Measurements from ENCODE around the gene TTYH2. TPM values are rescaled to one million over a fixed set of nuclear protein-coding genes. Genes with fewer than 3 reads are reported as not detected.

Gene TTYH2
- total and polyA plus RNA-seq, 2 experiments from 2014 or later = 1.4 to 3.9 TPM

DNA sequence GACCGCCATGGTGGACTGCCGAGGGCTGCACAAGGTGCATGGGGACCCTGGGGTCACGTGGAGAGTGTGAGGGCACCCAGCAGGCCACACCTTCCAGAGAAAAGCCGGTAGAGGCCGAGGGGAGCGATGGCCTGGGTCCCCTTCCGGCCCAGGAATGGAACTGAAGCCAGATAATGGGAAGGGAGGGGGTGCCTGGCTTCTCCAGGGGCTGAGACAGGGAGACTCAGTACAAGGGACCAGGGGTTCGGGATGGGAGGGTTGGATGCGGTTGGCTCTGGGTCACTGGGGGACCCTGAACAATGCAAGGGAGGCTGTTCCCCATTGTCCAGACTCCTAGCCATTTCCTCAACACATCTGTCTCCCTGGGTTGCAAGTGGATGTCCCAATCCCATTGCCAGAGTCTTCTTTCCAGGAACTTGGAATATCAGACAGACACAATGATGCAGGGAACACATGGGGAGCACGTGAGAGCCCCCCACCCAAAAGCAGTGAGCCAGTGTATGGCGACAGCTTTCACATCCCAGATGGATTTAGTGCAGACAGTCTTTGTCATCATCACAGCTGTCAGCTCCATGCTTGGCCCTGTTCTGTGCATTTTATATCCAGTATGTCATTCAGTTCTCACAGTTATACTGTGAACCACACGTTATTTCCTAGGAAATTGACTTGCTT, 37.1 kb downstream of the TTYH2 start:
- TF ChIP-seq, protein P1, sequence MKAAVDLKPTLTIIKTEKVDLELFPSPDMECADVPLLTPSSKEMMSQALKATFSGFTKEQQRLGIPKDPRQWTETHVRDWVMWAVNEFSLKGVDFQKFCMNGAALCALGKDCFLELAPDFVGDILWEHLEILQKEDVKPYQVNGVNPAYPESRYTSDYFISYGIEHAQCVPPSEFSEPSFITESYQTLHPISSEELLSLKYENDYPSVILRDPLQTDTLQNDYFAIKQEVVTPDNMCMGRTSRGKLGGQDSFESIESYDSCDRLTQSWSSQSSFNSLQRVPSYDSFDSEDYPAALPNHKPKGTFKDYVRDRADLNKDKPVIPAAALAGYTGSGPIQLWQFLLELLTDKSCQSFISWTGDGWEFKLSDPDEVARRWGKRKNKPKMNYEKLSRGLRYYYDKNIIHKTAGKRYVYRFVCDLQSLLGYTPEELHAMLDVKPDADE (IDR thresholded peaks at IDR 0.05) = no peak
- TF ChIP-seq JUNB (IDR thresholded peaks at IDR 0.05; ENCODE audit: unreplicated experiment) (no peak), STAT1 (IDR thresholded peaks at IDR 0.05; ENCODE audit: unreplicated experiment) (no peak), NANOG (IDR thresholded peaks at IDR 0.05; ENCODE audit: borderline replicate concordance) (no peak)
- TF ChIP-seq, protein P2, sequence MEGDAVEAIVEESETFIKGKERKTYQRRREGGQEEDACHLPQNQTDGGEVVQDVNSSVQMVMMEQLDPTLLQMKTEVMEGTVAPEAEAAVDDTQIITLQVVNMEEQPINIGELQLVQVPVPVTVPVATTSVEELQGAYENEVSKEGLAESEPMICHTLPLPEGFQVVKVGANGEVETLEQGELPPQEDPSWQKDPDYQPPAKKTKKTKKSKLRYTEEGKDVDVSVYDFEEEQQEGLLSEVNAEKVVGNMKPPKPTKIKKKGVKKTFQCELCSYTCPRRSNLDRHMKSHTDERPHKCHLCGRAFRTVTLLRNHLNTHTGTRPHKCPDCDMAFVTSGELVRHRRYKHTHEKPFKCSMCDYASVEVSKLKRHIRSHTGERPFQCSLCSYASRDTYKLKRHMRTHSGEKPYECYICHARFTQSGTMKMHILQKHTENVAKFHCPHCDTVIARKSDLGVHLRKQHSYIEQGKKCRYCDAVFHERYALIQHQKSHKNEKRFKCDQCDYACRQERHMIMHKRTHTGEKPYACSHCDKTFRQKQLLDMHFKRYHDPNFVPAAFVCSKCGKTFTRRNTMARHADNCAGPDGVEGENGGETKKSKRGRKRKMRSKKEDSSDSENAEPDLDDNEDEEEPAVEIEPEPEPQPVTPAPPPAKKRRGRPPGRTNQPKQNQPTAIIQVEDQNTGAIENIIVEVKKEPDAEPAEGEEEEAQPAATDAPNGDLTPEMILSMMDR (conservative IDR thresholded peaks at IDR 0.05; ENCODE audit: low read depth in 2 of 2) = no peak
- peaks cover 10% of the 10 kb centered on the region for H3K4me1 Mint-ChIP-seq
- H3K4me1 ChIP-seq (ENCODE audit: insufficient read depth) = no peaks in the 10 kb centered on the region
- no peaks in the 10 kb centered on the region for H3K36me3 ChIP-seq (ENCODE audit: insufficient read depth)
- H3K9me2 ChIP-seq (ENCODE audit: insufficient read depth) = no peaks in the 10 kb centered on the region
- peaks cover 20% of the 10 kb centered on the region for H3K27me3 Mint-ChIP-seq (ENCODE audit: insufficient read depth, low read depth, poor library complexity)
- no peak overlapping the region for H2AFZ ChIP-seq
- H3K27ac Mint-ChIP-seq = no peak overlapping the region
- H3K4me3 Mint-ChIP-seq = no peak overlapping the region
- no peaks in the 10 kb centered on the region for H4K20me1 ChIP-seq (replicated peaks; ENCODE audit: insufficient read depth)
- ATAC-seq = no peak
- H3K36me3 Mint-ChIP-seq (ENCODE audit: low read depth) = peaks cover 14% of the 10 kb centered on the region
- no peak overlapping the region for H3K4me3 ChIP-seq
- no peak overlapping the region for H3K27ac ChIP-seq (ENCODE audit: low read depth)
- no peaks in the 10 kb centered on the region for H3K79me2 ChIP-seq (replicated peaks; ENCODE audit: insufficient read depth)
- H3K4me2 ChIP-seq = no peak overlapping the region
- H3F3A ChIP-seq (replicated peaks; ENCODE audit: low read depth) = no peaks in the 10 kb centered on the region
- peaks cover 21% of the 10 kb centered on the region for H3K9me3 Mint-ChIP-seq
- no peak for DNase-seq (ENCODE audit: low spot score)
- H3K27me3 ChIP-seq (ENCODE audit: insufficient read depth) = no peaks in the 10 kb centered on the region

DNA sequence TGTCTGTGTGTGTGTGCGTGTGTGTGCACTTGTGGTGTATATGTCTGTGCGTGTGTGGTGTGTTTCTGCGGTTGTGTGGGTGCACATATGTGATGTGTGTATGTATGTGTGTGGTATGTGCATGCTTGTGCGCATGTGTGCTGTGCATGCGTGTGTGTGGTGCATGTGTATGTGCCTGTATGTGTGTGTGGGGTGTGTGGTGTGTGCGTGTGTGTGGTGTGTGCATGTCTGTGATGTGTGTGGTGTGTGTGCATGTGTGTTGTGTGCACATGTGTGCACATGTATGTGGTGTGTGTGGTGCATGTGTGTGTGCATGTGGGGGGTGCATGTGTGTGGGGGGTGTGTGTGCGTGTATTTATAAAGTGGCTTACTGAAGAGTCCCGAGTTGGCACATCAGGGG, 37.7 kb downstream of the TTYH2 start:
- no peaks in the 10 kb centered on the region for H3F3A ChIP-seq (replicated peaks; ENCODE audit: low read depth)
- H3K27ac ChIP-seq (ENCODE audit: low read depth) = no peak overlapping the region
- H3K4me1 ChIP-seq (ENCODE audit: insufficient read depth) = no peaks in the 10 kb centered on the region
- ATAC-seq (no peak), DNase-seq (ENCODE audit: low spot score) (no peak)
- no peak overlapping the region for H3K27ac Mint-ChIP-seq
- peaks cover 17% of the 10 kb centered on the region for H3K27me3 Mint-ChIP-seq (ENCODE audit: insufficient read depth, low read depth, poor library complexity)
- no peak for TF ChIP-seq POLR2AphosphoS5 (IDR thresholded peaks at IDR 0.05; ENCODE audit: low read depth)
- no peak for TF ChIP-seq JUNB (IDR thresholded peaks at IDR 0.05; ENCODE audit: unreplicated experiment)
- TF ChIP-seq, protein P3, sequence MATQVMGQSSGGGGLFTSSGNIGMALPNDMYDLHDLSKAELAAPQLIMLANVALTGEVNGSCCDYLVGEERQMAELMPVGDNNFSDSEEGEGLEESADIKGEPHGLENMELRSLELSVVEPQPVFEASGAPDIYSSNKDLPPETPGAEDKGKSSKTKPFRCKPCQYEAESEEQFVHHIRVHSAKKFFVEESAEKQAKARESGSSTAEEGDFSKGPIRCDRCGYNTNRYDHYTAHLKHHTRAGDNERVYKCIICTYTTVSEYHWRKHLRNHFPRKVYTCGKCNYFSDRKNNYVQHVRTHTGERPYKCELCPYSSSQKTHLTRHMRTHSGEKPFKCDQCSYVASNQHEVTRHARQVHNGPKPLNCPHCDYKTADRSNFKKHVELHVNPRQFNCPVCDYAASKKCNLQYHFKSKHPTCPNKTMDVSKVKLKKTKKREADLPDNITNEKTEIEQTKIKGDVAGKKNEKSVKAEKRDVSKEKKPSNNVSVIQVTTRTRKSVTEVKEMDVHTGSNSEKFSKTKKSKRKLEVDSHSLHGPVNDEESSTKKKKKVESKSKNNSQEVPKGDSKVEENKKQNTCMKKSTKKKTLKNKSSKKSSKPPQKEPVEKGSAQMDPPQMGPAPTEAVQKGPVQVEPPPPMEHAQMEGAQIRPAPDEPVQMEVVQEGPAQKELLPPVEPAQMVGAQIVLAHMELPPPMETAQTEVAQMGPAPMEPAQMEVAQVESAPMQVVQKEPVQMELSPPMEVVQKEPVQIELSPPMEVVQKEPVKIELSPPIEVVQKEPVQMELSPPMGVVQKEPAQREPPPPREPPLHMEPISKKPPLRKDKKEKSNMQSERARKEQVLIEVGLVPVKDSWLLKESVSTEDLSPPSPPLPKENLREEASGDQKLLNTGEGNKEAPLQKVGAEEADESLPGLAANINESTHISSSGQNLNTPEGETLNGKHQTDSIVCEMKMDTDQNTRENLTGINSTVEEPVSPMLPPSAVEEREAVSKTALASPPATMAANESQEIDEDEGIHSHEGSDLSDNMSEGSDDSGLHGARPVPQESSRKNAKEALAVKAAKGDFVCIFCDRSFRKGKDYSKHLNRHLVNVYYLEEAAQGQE (IDR thresholded peaks at IDR 0.05; ENCODE audit: unreplicated experiment) = no peak
- TF ChIP-seq, protein P2 (conservative IDR thresholded peaks at IDR 0.05; ENCODE audit: low read depth in 2 of 2) = no peak
- H3K4me1 Mint-ChIP-seq = peaks cover 5% of the 10 kb centered on the region
- H2AFZ ChIP-seq = no peak overlapping the region
- H3K4me3 Mint-ChIP-seq = no peak overlapping the region
- H3K36me3 Mint-ChIP-seq (ENCODE audit: low read depth) = peaks cover 11% of the 10 kb centered on the region
- no peak overlapping the region for H3K4me2 ChIP-seq
- H3K36me3 ChIP-seq (ENCODE audit: insufficient read depth) = no peaks in the 10 kb centered on the region
- H3K9me2 ChIP-seq (ENCODE audit: insufficient read depth) = no peaks in the 10 kb centered on the region
- no peaks in the 10 kb centered on the region for H3K27me3 ChIP-seq (ENCODE audit: insufficient read depth)
- peaks cover 15% of the 10 kb centered on the region for H3K9me3 Mint-ChIP-seq
- no peaks in the 10 kb centered on the region for H4K20me1 ChIP-seq (replicated peaks; ENCODE audit: insufficient read depth)
- no peak overlapping the region for H3K4me3 ChIP-seq
- H3K79me2 ChIP-seq (replicated peaks; ENCODE audit: insufficient read depth) = no peaks in the 10 kb centered on the region
